ENCODE data around the gene KANK4. TPM values are rescaled to one million over a fixed set of nuclear protein-coding genes. Genes with fewer than 3 reads are reported as not detected.

KANK4 gene
- polyA plus RNA-seq, 2 of the 4 experiments (the other 2 are of a cell fraction): 0.66 to 0.81 TPM

DNA sequence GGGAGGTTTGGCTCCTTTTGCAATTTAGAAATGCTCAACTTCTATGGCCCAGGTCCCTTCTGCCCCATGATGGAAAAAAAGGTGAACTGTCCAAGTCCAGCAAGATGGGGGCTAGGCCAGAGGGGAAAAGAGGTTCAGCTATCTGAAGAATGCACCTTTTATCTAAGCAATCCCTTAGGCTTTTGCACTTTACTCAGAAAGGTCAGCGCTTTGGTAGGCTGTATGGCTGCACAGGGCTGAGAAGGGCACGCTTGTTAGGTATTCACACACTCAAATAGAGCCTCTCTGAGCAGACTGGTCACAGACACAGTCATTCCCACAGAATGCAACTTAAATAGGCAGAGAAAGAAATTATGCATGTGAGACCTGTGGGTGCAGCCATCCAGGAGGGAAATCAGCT is 31.0 kb downstream of the KANK4 start (continued):
- TF ChIP-seq, protein P1, sequence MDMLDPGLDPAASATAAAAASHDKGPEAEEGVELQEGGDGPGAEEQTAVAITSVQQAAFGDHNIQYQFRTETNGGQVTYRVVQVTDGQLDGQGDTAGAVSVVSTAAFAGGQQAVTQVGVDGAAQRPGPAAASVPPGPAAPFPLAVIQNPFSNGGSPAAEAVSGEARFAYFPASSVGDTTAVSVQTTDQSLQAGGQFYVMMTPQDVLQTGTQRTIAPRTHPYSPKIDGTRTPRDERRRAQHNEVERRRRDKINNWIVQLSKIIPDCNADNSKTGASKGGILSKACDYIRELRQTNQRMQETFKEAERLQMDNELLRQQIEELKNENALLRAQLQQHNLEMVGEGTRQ (IDR thresholded peaks at IDR 0.05): no peak
- no peak for TF ChIP-seq TP53 (CRISPR knock-in tag; IDR thresholded peaks at IDR 0.05)
- TF ChIP-seq, protein P2, sequence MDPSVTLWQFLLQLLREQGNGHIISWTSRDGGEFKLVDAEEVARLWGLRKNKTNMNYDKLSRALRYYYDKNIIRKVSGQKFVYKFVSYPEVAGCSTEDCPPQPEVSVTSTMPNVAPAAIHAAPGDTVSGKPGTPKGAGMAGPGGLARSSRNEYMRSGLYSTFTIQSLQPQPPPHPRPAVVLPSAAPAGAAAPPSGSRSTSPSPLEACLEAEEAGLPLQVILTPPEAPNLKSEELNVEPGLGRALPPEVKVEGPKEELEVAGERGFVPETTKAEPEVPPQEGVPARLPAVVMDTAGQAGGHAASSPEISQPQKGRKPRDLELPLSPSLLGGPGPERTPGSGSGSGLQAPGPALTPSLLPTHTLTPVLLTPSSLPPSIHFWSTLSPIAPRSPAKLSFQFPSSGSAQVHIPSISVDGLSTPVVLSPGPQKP (IDR thresholded peaks at IDR 0.05; ENCODE audit: low read depth, low read length): no peak
- TF ChIP-seq, protein P3, sequence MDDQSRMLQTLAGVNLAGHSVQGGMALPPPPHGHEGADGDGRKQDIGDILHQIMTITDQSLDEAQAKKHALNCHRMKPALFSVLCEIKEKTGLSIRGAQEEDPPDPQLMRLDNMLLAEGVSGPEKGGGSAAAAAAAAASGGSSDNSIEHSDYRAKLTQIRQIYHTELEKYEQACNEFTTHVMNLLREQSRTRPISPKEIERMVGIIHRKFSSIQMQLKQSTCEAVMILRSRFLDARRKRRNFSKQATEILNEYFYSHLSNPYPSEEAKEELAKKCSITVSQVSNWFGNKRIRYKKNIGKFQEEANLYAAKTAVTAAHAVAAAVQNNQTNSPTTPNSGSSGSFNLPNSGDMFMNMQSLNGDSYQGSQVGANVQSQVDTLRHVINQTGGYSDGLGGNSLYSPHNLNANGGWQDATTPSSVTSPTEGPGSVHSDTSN (IDR thresholded peaks at IDR 0.05): no peak
- no peak for TF ChIP-seq CHD2 (IDR thresholded peaks at IDR 0.05; ENCODE audit: low read length, partially characterized antibody)
- TF ChIP-seq, protein P4, sequence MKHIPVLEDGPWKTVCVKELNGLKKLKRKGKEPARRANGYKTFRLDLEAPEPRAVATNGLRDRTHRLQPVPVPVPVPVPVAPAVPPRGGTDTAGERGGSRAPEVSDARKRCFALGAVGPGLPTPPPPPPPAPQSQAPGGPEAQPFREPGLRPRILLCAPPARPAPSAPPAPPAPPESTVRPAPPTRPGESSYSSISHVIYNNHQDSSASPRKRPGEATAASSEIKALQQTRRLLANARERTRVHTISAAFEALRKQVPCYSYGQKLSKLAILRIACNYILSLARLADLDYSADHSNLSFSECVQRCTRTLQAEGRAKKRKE (CRISPR knock-in tag; IDR thresholded peaks at IDR 0.05; ENCODE audit: low read depth): no peak
- TF ChIP-seq CHD4 (IDR thresholded peaks at IDR 0.05; ENCODE audit: borderline replicate concordance): no peak

DNA sequence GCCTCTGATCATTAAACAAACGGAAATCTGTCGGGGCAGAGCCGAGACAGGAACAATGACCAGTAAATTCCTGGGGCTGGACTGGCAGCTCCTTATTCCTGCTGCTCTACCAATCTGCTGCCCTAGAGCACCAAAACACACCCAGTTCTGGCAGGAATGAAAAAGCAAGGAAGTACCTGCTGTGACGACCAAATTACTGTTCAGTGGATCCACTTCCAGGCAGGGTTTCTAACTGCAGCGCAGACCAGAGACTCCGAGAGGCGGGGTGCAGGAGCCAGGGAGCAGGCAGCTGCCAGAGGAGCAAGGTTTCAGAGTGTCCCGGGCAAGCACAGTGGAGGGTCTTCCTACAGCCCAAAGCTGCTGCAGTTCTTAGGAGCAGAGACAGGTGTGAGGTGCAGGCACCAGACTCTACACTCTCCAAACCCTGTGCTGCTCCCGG is 32.4 kb downstream of the KANK4 start:
- DNase-seq (ENCODE audit: low read depth in 1 of 2, low spot score in 1 of 2): no peak
- 17% methylated on average over 5 of the region's 9 CpGs for WGBS (ENCODE audit: missing lambda C conversion rate)
- peak; percentile 8 to 54; a peak in 3 of 6 replicates for ATAC-seq
- POLR2A ChIA-PET: no interaction called here
- H3K27ac ChIP-seq: no peak overlapping the region
- no peak overlapping the region for H3K4me3 ChIP-seq
- no peaks in the 10 kb centered on the region for H3K9me3 ChIP-seq
- CTCF ChIA-PET: interaction anchor here (0.9 to 1.6 kb wide), 2 partner anchors 22 to 32 kb away, joined by 3 to 4 read pairs; partner anchors contain the start of gene KANK4
- TF ChIP-seq, protein P5, sequence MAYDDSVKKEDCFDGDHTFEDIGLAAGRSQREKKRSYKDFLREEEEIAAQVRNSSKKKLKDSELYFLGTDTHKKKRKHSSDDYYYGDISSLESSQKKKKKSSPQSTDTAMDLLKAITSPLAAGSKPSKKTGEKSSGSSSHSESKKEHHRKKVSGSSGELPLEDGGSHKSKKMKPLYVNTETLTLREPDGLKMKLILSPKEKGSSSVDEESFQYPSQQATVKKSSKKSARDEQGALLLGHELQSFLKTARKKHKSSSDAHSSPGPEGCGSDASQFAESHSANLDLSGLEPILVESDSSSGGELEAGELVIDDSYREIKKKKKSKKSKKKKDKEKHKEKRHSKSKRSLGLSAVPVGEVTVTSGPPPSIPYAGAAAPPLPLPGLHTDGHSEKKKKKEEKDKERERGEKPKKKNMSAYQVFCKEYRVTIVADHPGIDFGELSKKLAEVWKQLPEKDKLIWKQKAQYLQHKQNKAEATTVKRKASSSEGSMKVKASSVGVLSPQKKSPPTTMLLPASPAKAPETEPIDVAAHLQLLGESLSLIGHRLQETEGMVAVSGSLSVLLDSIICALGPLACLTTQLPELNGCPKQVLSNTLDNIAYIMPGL (CRISPR knock-in tag; IDR thresholded peaks at IDR 0.05; ENCODE audit: borderline replicate concordance): no peak
- no peak for TF ChIP-seq MAZ (IDR thresholded peaks at IDR 0.05; ENCODE audit: borderline replicate concordance, low read depth, low read length)
- H3K4me1 ChIP-seq: peaks cover 7% of the 10 kb centered on the region; the same call in 1 of the 3 replicates
- no peak overlapping the region; the same call in 2 of the 3 replicates for H3K4me2 ChIP-seq
- FAIRE-seq: no peak

DNA sequence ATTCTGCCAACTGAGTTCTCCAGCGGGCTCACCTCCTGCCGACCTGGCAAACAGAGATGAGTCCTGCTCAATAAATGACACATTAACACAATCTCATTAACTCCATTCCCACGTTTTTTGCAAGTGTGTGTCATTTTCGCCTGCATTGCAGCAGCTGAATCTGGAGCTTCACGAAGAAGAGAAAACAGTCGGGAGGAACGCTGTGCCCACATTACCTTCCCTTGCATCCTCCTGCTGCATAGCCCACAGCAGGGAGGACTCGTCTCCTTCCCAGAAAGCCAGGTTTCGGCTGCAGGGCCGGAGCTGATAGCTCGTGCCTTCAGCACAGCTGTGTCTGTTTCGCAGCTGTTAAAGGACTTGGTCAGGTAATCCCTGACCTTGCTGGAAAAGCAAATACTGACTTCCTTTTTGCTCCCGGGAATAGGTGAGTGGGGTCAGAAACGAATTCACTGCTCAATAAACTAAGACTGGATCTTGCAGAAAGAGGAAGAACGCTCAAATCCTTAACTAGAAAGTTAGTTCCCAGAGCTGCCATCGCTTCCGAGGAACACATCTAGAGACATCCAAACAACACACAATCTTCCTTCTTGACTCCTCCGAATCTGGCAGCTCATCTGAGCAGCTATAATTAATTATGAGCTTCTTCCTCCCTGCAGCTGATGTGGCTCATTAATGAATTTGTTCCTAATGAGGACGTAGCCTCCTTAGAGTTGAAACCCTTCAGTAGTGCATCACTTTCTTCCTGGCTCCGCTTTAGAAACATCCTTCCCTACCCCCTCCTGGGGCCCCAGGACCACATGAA is 33.0 kb downstream of the KANK4 start:
- no peak overlapping the region; the same call in 2 of the 3 replicates for H3K4me2 ChIP-seq
- H3K9me3 ChIP-seq: no peaks in the 10 kb centered on the region
- FAIRE-seq: no peak
- H3K4me3 ChIP-seq: no peak overlapping the region
- peaks cover 7% of the 10 kb centered on the region; the same call in 1 of the 3 replicates for H3K4me1 ChIP-seq
- ChIA-PET POLR2A (no interaction called here), CTCF (interaction anchor here (0.9 to 2.7 kb wide), 4 partner anchors 8 to 111 kb away, joined by 3 to 9 read pairs (median 6); partner anchors contain the start of gene KANK4)
- H3K27ac ChIP-seq: no peak overlapping the region
- ATAC-seq: no peak
- DNase-seq (ENCODE audit: low read depth in 1 of 2, low spot score in 1 of 2): no peak
- WGBS (ENCODE audit: missing lambda C conversion rate): 64% methylated on average over 20 of the region's 20 CpGs
- no peak for TF ChIP-seq RCOR1 (IDR thresholded peaks at IDR 0.05; ENCODE audit: low read depth, low read length)
- no peak for TF ChIP-seq PHF8 (IDR thresholded peaks at IDR 0.05; ENCODE audit: borderline replicate concordance, low read depth)
- no peak for TF ChIP-seq GATA3 (IDR thresholded peaks at IDR 0.05; ENCODE audit: borderline replicate concordance)
- TF ChIP-seq EP300 (IDR thresholded peaks at IDR 0.05): no peak
- TF ChIP-seq RAD21 (conservative IDR thresholded peaks at IDR 0.05 in 1 of 2, IDR thresholded peaks at IDR 0.05 in 1 of 2): no peak

Measured in A549 (cell line).